Measurements from ENCODE around the gene NTRK2.
"Not testable (repeated sequence)": the region's sequence is repeated elsewhere in the genome, so short reads cannot be mapped to it uniquely, and the experiment has no call there.

NTRK2 gene

DNA sequence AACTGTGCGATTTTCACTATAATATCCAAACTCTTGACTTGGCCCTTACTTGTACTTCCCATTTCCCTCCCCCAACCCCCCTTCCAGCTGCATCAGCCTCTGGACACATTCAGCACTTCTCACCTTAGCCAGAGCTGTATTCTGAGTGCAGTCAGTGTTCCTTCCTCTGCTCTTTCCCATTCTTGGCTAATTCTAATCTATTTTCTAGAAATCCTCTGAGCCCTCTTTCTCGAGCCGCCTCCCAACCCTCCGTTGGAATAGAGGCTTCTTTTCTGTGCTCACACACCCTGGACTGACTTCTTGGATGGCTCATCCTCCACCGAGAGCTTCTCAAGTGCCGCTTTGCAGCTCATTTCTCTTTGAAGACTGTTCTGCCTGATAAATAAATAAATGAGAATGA is 188.8 kb downstream of the NTRK2 start:
- no peak for DNase-seq

DNA sequence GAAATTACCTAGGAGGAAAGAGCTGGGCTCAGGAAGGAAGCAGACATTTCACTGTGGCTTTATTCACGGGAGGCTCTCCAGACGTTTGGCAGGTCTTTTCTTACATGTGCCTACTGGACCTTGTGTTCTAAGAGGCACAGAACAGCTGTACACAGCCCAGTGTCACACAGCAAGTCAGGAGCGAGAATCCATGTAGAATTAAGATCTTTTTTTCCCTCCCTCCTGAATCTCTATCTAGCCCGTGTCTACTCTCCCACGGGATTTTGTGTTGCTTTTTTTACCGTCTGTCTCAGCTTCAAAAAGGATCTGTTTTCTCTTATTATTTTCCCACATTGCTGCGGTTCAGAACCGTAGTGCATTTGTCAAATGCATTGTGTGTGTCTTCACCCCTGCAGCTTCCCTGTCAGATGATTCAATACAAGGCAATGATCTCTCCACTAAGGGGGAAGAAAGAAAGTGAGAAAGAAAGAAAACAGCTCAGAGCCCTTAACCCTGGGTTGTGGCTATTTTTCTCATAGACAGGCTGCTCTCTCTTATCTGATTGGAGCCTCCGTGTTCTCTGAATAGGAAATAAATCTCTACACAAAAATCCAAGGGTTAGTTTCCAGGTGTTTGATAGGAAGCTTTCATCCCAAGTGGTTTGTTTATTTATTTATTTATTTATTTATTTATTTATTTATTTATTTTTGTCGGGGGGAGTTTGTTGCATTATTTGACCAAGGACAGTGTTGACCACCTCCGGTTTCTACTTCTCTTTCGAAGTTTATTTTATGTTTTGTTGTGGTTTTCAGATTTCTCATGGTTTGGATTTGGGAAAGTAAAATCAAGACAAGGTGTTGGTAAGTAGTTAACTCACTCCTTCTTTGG is 191.0 kb downstream of the NTRK2 start:
- DNase-seq = no peak

DNA sequence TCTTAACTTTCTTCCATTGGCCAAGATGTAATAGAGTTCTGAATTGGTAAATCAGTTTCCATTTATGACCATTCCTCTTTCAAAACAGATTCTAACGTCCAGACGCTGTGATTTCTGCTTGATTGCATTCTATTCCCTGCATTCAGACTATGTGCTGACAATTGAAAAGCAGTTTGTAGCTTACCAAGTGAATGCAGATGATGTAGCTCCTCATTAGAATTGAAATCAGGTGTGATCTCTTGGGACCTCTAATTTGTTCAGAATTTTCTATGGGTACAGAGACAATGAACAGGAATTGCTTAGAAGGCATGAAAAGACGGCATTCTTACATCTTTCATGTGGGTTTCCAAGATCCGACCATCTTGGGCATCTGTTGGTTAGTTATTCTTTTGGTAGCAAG is 191.9 kb downstream of the NTRK2 start:
- no peak for DNase-seq

DNA sequence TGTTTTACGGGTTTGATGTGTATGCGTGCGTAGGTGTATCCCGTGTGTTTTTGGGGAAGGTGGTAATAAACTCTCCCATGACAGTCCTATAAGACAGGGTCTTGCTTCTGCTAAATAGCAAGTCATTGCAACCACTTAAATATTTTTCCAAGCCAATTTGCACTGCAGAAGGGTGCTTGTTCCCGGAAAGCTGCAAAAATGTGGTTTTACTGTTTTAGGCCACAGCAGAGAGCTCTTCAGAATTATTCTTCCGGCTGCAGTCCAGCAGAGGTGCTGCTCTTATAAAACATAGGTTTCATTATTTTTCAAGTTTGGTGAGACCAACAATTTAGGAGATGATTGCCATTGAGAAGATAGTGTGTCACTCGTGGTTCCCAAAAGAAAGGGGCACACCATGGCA is 192.8 kb downstream of the NTRK2 start:
- DNase-seq = no peak

DNA sequence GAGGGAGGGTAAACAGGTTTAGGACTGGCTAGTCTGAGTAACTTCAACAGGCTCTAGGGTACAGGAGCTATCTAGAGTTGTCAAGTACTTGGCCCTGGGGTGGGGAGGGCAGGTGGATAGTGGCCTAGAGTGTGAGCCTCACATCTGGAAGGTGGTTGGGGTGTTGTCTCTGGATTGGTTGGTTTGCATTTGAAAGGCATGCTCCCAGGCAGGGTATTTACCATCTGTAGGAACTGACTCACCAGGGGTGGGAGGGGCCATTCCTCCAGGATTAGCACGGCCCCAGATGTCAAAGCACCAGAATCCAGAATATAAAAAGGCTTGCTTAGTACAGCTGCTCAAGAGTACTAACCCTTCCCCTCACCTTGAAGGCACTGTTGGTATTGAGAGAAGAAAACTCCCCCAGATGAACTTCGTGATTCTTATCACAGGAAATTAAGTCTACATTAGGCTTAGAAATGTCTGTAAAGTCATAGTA is 193.3 kb downstream of the NTRK2 start:
- no peak for DNase-seq

DNA sequence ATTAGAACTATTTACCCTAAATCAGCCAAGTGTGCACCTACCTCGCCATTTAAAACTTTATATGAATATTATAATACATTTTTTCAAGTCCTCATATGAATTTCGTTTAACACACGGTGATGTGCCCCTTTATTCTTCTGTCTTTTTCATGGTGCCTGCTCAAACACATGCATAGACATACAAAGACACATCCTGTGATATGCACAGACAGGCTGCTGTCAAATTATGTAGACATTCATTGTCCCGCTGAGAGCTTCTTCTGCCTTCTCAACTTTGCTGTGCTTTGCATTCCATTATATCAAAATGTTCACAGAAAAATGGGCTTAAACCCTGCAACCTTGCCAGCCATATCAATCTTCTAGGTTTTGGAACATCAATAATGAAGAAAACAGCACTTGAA is 193.8 kb downstream of the NTRK2 start:
- DNase-seq = no peak

DNA sequence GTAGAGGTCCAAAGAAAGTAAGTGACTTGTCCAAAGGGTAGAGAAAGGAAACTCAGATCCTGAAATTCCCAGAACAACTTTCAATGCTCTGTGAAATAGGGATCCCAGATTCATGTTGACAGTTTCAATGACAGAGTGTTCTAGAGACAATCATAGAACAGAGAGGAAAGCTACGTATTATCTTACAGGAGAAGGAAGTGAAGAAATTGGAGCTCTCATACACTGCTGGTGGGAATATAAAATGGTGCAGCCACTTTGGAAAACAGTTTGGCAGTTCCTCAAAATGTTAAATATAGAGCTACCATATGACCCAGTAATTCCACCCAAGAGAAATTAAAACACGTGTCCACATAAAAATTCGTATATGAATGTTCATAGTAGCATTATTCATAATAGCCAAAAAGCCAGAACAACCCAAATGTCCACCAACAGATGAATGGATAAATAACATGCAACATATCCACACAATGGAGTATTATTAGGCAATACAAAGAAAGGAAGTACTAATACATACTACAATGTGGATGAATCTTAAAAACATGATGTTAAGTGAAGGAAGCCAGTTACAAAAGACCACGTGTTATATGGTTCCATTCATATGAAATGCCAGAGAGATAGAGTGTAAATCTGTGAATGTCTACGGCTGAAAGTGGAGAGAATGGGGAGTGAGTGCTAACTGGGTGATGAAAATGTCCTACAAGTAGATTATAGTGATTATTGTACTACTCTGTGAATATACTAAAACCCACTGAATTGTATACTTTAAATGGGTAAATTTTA is 197.1 kb downstream of the NTRK2 start:
- DNase-seq = no peak

DNA sequence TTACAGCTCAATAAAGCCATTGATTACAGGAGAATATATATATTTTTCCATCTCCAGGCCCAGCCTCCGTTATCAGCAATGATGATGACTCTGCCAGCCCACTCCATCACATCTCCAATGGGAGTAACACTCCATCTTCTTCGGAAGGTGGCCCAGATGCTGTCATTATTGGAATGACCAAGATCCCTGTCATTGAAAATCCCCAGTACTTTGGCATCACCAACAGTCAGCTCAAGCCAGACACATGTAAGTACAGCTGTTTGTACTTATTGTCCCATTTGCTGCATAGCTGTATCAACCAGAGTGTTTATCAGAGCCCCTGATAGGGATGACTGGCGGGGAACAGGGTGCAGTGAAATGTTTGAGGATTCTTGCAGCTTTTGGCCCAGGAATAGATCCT is 197.7 kb downstream of the NTRK2 start:
- no peak for DNase-seq

DNA sequence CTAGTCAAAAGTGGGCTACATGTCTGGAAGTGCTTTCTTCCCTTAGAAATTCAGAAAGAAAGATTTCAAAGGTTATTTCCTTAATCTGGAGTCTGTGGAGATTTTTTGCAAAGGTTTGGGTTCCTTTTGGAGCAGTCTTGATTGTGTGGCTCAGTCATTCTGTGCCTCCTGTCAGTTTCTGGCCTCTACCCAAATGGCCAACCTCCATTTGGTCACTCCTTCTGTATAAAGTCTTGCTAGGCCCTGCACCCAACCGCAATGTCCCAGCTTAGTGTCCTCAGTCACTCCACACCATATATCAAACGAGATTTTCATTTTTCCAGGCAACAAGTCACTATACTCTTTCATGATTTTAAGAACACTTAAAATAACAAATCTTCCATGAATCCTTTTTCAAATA is 199.6 kb downstream of the NTRK2 start:
- no peak for DNase-seq

DNA sequence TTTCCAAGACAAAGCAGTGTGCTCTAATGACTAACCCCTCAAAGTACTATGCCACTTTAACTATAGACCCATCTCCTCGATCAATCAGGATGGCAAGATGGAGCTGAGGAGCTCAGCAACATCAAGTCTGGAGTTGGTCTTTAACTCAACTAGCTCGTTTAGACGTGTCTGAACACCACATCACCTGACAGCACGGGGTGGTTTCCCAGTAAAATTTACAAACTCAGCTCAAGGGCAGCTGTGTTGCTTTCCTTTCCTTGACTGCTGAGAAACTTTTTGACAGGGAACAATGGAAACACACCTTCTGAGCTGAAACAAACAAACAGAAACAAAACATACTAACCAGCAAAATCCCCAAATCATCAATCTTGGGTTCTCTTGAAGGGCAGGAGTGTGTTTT is 202.5 kb downstream of the NTRK2 start:
- no peak for DNase-seq

DNA sequence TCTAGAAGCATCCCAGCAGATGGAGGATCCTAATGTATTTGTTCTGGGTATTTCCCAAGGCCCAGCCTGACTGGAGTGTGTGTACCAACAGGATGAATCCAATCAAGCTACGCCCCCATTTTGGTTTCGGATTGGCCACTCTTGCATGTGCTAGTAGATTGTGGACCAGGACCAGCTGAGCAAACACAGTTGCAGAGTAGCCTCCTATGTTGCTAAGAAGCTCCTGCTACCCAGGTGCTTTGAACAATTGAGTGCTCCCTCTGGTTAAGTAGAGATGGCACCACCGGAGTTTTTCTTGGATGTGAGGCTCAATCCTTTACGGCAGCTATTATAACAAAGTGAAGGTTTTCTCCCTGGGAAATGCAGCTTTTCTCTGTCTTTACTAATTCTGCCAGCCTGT is 204.5 kb downstream of the NTRK2 start:
- no peak for DNase-seq

DNA sequence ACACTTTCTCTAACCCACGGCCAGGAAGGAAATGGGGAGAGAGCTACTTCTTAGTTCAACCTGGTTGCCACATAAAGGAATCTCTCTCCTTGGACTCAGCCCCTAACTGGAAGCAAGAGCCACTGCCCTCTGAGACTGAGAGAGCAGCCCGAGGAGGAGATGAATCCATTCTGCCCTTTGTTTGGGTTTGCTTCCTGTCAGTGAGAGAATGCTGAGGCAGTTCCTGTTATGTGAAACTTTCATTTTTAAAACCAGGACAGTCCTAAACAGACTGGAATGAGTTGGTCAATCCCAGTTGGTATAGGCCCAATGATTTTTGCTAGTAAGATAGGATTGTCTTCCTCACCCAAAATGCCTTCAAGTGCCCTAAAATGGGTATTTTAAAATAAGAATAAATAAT is 205.1 kb downstream of the NTRK2 start:
- no peak for DNase-seq

DNA sequence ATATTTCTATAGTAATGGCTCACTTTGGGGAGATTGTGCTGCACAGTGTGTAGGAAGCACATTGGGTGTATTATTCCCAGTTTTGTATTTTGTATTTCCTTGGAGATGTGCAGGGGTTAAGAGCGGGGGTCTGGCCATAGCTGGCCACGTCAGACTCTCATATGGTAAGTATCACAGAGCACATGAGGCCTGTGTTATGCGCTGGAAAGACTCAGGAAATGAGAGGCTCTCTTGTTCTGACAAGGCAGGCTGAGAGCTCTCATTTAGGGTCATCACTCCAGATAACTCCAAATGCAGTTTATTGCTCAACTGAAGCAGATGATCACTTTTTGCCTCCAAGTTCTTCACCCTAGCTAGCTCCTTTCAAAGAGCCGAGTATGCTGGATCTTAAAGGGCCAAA is 205.7 kb downstream of the NTRK2 start:
- no peak for DNase-seq

DNA sequence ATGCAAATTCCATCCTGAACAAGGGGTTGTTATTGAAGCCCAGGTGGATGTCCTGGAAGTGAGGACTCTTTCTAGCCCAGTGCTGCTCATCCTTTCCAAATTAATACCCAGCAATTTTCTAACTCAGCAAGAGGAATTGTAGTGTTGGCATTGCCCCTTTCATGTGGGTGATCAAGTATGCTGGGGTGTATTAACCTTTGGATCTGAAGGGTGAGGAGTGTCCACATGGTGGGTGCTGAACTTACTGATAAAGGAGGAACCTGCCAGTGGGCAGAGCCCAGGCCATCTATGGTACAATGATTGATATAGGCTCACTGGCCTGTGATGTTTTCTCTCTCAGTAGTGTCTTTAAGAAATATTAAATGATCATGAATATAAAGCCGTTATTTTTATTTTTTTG is 210.1 kb downstream of the NTRK2 start:
- no peak for DNase-seq

DNA sequence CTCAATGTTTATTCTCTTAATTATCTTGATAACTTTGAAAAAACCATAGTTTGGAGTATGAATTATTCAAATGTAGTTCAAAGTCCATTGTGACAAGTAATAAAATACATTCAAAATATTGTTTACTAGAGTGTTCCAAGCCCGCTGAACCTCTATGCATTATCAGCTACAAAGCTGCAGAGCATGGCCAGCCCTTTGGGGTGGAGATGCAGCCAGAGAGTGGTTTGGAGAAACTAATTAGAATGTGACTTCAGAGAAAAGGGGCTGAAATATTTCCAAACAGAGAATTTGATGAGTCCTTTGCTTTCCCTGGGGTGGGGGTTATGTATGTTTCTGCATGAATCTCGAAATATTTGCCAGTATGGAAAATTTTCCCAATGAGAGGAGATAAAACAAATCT is 211.3 kb downstream of the NTRK2 start:
- DNase-seq = no peak

DNA sequence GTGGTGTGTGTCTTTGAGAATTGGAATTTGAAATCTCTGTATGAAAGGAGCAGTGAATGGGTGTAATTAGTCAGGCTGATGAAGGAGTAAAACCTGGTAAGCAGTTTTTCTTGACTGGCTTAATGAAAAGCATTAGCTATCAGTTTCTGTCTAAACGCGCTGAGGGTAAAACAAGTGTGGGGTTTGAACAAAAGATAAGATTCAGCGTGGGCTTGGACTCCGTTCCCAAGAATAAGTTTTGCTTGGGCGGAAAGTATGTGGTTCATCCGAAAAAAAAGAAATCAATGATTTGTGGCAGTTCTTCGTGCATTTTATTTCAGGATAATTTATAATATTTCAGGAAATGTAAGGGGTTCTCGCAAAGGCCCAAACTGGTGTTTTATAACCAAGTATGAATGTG is 217.3 kb downstream of the NTRK2 start:
- DNase-seq = no peak

DNA sequence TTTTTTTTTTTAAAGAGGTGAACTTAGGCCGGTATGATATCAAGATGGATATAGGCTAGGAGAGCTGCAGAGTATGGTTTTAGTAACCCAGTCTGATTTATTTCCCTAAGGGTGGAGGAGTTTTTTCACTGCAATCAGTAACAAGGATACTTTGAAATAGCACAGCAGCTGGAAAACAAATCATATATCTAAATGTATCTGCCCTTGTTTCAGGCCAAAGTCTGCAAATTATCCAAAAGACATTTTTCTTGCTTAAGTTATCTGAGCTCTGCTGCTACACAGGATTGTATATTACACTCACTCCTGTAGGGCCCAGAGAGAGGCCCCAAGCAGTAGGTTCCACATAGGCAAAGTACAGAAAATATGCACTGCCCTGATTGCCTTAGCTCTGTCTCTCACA is 222.4 kb downstream of the NTRK2 start:
- DNase-seq = no peak

DNA sequence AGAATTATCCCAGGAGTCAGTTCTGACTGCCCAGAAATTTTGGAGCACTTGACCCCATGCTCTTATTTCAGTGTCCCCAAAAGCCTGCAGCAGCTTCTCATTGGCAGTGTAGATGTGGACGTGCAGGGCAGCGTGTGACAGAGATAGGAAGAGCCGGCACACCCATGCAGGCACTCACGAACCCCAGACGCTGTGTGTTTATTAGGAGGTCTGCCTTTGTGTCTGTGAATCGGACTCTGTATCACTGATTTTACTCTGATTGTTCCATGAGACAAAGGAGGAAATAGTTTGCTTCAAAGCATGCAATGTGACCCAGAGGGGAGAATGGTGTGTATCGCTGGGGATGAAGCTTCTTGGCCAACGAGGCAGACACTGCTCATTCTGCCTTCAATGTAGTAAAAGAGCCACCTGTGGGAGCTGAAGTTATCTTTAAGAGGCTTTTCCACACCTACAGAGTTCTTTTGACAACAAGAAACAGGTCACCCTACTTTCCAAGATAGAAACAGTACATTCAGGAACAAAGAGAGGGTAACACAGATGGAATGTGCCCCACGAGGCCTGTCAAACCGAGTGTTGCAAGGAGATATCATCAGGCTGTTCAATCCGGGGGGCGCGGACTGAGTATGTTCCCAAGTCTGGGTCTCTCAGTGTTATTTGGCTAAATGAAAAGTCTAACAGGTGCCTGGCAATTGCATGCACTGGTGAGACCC is 224.0 kb downstream of the NTRK2 start:
- DNase-seq = no peak

DNA sequence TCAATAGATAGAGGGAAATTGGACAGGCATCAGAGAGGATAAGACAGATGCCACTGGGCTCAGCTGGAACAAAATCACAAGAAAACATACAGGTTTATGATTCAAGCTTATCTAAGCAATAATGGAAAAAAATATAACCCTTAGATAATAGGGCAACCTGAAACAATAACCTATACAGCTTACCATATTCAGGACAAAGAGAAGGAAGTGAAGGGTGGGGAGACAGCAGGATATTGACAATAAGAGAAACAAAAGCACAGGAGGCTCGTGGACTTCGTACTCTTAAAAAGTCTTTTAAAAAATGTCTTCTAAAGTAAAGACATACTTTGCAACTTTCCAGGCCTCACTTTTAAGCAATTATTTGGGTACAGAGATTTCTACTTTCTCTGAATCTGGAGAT is 225.3 kb downstream of the NTRK2 start:
- DNase-seq = no peak

DNA sequence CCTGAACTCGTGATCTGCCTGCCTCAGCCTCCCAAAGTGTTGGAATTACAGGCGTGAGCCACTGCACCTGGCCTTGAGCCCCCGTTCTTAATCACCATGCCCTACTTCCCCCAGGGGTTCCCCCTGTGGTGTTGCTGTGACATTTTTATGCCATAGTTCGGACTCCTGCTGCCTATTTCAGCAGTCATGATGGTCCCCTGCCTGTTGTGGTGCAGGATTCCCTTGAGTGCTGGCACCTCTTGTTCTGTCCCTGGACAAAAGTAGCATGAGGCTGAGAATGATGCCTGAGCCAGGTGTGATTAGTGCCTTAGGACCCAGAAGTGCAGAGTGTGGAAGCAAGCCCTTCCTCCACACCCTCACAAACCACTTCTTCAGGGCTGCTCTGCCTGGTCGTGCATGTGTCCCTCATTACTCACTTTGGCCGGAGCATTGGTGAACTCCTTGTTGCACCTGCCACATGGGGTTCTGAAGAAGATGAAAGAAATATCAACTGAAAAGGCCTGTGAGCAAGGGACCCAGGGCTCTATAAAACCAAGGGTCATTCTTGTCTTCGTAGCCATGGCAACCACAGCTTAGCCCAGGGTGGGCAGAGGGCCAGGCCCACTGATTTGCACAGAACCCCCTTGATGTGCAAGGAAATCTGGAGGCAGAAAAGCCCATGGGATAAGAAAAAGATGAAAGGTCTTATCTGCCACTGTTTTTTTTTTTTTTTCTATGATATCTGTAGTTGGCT is 228.0 kb downstream of the NTRK2 start:
- no peak for DNase-seq

DNA sequence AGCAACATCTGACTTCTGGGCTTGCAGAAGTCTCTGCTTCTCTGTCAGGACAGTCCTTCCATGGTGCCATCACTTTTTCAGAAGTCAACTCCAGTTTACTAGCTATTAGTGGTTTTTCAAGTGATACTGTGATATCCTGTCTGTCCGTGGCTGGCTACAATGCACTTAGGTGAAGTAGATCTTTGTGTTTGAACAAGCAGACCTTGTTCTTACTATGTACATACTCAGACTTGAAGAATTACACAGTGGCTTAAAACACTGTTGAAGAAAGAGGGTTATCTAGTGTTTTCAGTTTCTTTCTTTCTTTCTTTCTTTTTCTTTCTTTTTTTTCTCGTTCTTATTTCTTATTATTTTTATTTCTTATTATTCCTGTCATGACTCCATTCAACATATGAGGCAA is 228.7 kb downstream of the NTRK2 start:
- DNase-seq = no peak

DNA sequence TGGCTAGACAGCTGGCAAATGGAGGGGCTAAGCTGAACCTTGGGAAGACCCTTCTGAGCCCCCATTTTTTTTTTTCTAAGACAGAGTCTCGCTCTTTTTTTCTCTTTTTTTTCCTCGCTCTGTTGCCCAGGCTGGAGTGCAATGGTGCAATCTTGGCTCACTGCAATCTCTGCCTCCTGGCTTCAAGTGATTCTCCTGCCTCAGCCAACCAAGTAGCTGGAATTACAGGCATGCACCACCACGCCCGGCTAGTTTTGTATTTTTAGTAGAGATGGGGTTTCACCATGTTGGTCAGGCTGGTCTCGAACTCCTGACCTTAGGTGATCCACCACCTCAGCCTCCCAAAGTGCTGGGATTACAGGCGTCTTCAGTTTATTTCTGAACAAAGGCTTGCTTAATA is 229.1 kb downstream of the NTRK2 start:
- not testable (repeated sequence) for DNase-seq

DNA sequence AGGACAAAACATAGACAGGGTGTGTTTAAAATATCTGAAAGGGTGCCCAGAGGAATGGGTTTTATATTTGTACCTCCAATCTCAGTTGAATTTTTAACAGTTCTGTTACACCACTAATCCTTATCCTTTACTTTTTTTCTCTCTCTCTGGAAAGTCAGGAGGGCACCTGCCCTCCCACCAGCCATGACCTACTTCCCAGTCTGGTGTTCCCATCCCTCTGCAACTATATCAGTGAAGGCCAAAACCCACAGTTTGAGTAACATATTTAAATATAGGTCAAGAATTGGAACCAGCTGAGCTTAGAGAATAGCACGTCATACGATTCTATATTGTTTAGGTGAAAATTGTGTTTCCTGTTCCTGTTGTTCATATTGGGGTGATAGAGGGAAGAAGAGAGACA is 229.8 kb downstream of the NTRK2 start:
- DNase-seq = no peak

All from NCI-H187 treated with DMSO at 0.1 percent for 48 hours (cell line).